Measurements from ENCODE around the gene TANGO2. TPM values are rescaled to one million over a fixed set of nuclear protein-coding genes. Genes with fewer than 3 reads are reported as not detected.
A peak's percentile ranks its signal among the peaks of the same experiment; 100 is the strongest.

The TANGO2 gene
- total RNA-seq, 1 donor from 2014 or later = 46.8 TPM

DNA sequence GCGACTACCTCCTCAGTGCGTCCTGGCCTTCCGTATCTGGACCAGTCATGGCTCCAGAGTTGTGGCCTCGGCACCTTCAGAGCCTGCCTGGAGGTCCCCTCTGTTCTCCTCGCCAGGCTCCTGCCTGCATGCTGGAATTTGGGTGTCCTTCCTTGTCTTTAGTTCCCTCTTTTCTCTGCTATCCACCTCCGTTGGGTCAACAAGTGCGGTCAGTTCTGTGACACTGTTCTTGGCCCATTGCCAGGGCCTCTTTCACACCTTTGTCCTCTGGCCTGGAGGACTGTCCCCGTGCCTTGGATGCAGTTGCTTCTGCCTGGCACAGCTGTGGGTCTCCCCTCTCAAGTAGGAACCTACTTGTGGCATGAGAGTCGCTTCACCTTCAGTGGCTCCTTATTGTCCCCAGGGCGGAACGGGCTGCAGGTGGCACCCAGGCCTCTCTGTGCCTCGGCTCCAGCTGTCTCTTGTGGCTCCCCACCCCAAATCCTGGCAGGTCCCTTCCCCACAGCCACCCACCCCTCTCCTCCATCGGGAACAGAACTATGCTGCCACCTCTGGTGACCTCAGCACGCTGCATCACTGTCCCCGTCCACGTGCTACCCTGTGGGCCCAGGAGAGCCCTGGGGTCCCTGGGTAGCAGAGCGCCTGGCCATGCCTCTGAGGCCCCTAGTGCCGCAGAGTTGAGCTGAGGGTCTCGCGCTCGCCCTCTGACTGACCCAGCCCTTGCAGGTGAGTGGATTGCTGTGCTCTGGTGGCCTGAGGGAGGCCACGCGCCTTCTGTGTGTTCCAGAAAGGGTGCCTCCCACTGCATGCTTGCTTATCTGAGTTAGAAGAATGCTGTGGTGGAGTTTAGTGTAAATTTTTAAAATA is 63.9 kb downstream of the TANGO2 start:
- DNase-seq (ENCODE audit: low read depth in 2 of 2) = peak in 1 of 2 donors; percentile 29

DNA sequence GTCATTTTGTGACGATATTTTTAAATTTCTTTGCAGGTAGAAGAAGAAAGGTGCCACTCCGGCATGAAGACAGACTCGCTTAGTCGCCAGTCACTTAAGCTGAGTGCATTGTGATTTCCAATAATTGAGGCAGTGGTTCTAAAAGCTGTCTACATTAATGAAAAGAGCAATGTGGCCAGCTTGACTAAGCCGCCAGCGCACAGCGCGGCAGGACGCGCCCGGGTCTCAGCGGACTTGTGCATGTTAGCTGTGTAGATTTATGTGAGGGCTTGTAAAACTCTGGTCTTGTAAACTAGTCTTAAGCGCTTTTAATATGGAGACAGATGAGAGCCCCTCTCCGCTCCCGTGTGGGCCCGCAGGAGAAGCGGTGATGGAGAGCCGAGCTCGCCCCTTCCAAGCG is 64.7 kb downstream of the TANGO2 start:
- no peak for DNase-seq (ENCODE audit: low read depth in 2 of 2)

- no peak for DNase-seq (ENCODE audit: low read depth in 2 of 2)
Observed at GRCh38 chr22:20086101-20086599, 65.2 kb downstream of the TANGO2 start.

GRCh38 chr22:20086763-20087162 is 65.9 kb downstream of the TANGO2 start:
- DNase-seq (ENCODE audit: low read depth in 2 of 2) = no peak

- DNase-seq (ENCODE audit: low read depth in 2 of 2) = no peak
Observed at GRCh38 chr22:20087319-20088262, 66.7 kb downstream of the TANGO2 start.

DNA sequence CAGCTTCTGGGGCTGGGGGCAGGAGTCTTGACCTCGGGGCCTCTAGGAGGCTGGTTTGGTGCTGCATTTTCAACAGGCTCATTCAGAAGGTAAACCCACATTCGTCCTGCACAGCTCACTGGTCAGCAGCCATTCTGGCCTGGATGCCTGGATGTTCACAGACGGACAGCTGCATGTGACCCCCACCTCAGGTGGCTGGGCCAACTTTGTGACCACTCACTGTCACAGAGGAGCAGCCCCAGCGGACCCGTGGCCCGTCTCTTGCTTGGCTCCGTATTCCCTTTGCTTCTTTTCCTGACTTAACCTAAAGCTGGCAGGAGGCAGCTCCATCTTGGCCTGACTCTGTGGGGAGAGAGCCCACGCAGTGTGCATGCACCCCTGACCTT is 67.3 kb downstream of the TANGO2 start:
- no peak for DNase-seq (ENCODE audit: low read depth in 2 of 2)

DNA sequence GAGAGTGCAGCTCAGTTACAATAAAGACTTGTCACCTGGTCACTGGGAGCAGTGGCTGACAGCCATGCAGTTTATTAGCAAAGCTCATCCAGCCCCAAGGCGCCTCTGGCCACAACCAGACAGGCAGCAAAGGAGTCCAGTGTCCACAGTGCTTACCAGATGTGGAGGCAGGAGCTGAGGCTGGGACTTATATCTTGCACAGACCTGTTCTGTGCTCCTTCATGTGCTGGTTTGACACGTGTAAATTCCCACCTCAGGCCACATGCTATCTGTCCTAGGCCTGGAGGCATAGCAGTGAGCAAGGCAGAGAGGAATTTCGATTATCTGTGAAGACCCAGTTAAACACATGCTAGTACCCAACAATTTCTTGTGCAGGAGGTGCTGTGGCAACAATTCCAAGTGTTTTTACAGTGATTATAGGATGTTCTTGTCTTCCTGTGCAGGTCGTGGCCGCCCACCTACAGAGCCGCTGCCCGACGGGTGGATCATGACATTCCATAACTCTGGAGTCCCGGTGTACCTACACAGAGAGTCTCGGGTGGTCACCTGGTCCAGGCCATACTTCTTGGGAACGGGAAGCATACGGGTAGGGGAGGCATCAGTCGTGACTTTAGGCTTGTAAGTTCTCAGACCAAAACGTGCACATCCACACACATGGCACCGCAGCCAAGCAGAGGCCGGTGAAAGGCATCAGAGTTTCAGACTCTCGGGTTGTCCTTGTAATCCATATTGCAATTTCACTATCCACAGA is 68.5 kb downstream of the TANGO2 start:
- DNase-seq (ENCODE audit: low read depth in 2 of 2) = no peak

- DNase-seq (ENCODE audit: low read depth in 2 of 2) = peak in 1 of 2 donors; percentile 28
Observed at GRCh38 chr22:20089977-20090729, 69.2 kb downstream of the TANGO2 start.

- DNase-seq (ENCODE audit: low read depth in 2 of 2) = no peak
Observed at GRCh38 chr22:20090730-20091240, 69.9 kb downstream of the TANGO2 start.

- DNase-seq (ENCODE audit: low read depth in 2 of 2) = no peak
Observed at GRCh38 chr22:20091690-20092476, 71.0 kb downstream of the TANGO2 start.

GRCh38 chr22:20092477-20092854 is 71.6 kb downstream of the TANGO2 start:
- no peak for DNase-seq (ENCODE audit: low read depth in 2 of 2)

DNA sequence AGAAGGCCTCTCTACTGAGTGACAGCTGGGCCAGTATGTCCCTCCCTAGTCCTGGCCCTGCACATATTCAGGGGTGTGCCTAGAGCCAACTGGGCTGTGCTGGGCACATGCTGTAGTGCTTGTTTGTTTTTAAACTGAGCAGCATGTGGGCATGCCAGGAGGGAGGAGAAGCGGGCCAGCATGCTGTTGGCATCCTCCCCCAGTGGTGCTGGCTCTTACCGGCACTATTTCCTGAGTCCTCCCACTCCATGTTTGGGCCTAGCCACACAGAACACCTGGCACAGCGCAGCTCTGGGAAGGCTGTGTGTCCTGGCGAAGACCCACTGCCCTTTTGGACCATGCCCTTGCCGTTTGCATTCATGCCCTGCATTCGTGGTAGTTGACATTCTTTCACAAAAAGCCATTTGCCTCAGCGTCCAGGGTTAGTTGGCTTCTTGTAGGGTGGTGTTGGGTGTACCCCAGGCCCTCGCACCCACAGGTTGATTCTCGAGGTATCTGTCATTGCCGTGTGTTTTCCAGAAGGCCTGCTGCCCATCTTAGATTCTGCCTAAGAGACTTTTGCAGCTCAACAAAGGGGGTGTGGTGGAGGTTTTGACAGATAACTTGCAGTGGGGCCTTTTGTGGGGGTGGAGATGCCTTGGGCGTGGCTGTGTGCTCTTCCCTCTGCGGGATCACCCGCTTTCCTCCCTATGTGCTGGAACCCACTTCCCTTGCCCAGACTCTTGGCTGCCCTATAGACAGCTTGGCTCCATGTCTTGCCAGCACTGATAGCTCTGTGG is 72.7 kb downstream of the TANGO2 start:
- DNase-seq (ENCODE audit: low read depth in 2 of 2) = no peak

- DNase-seq (ENCODE audit: low read depth in 2 of 2) = no peak
Observed at GRCh38 chr22:20094197-20094807, 73.4 kb downstream of the TANGO2 start.

GRCh38 chr22:20095521-20095920 is 74.6 kb downstream of the TANGO2 start:
- DNase-seq (ENCODE audit: low read depth in 2 of 2) = no peak

- no peak for DNase-seq (ENCODE audit: low read depth in 2 of 2)
Observed at GRCh38 chr22:20096574-20097420, 75.9 kb downstream of the TANGO2 start.

DNA sequence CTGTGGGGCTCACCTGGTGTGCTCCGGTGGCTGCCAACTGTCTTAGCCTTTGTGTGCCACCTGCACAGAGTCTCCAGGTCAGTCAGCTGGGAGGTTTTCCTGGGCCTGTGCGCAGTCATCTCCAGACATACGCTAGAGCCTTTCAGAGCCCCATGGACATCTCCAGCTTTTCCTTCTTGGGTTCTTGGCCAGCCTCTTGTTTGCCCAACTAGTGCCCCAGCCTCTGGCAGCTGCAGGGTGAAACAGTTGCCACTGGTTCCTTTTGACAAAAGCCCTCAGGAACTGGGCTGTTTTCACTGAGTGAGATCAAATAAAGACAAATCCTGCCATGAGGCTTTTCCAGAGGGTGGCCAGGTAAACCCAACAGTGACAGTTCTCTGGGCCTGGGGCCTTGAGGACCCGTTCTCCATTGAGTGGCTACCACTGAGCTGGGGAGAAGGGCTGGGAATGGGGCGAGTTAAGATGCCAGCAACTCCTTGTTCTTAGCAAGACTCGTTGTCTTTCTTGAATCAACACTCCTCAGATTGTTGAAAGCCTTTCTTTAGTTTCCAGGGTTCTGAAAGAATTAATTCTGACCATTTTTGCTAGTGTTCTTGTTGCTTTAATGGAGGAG is 78.3 kb downstream of the TANGO2 start:
- DNase-seq (ENCODE audit: low read depth in 2 of 2) = no peak

DNA sequence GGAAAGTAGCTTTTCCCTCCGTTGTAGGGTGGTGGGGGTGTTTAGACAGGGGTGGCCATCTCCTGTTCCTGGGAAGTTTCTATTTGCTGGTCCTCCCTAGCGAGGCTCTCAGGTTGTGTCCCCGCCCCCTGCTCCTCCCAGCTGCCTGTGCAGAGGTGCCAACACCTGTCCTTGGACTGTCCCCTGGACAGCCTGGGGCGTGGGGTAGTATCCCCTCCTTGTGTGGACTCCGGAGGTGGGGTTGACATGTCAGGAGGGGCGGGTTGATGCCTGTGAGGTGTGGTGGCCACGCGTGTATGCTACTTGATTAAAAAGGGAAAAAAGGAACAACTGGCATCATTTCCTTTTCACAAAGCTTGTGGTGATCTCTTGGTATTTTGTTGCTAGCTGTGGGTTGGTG is 80.7 kb downstream of the TANGO2 start:
- DNase-seq (ENCODE audit: low read depth in 2 of 2) = no peak
